Islet precursor cell (in vitro differentiated cells): ENCODE measurements around the gene DNPH1.

ENCODE experiments used
- DNase-seq: peaks from one replicate; pipeline ENCODE4 v3.0.0-alpha.2; 2018

Gene DNPH1, protein sequence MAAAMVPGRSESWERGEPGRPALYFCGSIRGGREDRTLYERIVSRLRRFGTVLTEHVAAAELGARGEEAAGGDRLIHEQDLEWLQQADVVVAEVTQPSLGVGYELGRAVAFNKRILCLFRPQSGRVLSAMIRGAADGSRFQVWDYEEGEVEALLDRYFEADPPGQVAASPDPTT

DNA sequence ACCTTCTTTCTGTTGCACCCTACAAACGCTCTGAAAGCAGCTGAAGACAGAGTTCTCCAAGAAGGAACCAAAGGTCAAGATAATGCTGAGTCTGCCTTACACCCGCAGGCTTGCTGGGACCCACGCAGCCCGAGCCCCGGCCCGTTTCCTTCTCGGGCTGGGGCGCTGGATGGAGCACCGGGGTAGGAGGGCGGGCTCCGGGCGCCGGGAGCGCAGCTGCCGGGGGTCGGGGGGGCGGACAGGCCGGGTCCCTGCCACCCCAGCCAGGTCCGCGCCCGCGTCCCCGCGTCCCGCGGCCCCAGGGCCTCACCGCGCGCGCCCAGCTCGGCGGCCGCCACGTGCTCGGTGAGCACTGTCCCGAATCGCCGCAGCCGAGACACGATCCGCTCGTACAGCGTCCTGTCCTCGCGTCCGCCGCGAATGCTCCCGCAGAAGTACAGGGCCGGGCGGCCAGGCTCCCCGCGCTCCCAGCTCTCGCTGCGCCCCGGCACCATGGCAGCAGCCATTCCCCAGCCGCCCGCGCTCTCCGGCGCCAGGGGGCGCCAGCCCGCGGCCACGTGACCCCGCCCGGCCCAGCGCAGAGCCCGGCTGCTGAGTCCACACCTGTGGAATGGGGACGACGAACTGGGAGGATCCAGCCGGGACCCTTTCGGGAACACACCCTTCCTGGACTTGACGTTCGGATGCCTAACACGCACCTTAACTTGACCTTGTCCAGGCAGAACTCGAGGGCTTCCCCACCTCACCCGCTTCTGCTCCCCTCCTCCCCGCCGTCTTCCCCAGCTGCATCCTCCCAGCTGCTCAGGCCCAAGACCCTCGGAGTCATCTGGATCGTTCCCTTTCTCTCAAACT is at the start of gene DNPH1:
TSS of gene DNPH1 (minus strand) at position 531 of the 852 bp plus-strand sequence. CDS start at position 506, 25 bp downstream.
- peak; percentile 89 for DNase-seq

- no peak for DNase-seq
These were observed 49.3 kb upstream of the DNPH1 start for GRCh38 chr6:43278524-43279078.

- no peak for DNase-seq
These were observed 48.6 kb upstream of the DNPH1 start for GRCh38 chr6:43277643-43278523.

GRCh38 chr6:43277306-43277642 is 48.0 kb upstream of the DNPH1 start:
- DNase-seq: no peak

GRCh38 chr6:43276577-43277305 is 47.5 kb upstream of the DNPH1 start:
- DNase-seq: no peak

GRCh38 chr6:43275801-43276576 is 46.7 kb upstream of the DNPH1 start:
- no peak for DNase-seq

DNA sequence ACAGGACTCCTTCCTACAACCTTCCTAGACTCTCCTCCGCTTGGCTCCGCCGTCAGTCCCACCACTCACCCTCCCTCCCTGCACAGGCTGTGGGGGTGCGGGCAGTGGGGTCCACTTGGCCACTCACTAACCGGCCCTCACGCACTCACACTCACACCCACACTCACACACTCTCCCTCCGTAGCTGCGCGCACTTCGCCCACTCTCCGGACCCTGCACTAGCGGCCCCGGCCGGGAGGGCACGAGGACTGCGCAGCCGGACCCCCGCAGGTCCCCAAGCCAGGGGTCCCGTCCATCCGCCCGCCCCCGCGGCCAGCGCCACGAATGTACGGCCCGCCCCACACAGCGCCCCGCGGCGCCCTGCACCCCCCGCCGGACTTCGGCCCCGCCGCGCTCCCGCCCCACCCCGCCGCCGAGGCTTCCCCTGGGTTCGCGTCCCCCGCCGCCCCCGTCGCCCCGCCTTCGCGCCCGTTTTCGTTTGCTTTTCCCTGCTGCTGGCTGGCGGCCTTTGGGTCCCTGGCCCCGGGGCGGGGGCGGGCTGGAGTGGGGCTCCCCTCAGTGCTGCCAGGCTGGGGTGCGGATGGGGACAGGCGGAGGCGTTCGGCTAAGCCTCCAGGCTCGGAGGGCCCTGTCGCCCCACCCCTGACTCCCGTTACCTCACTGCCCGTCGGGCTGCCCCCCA is 45.8 kb upstream of the DNPH1 start:
- no peak for DNase-seq

GRCh38 chr6:43274127-43274915 is 45.0 kb upstream of the DNPH1 start:
- no peak for DNase-seq

- DNase-seq: no peak
These were observed 44.4 kb upstream of the DNPH1 start for GRCh38 chr6:43273707-43274106.

DNA sequence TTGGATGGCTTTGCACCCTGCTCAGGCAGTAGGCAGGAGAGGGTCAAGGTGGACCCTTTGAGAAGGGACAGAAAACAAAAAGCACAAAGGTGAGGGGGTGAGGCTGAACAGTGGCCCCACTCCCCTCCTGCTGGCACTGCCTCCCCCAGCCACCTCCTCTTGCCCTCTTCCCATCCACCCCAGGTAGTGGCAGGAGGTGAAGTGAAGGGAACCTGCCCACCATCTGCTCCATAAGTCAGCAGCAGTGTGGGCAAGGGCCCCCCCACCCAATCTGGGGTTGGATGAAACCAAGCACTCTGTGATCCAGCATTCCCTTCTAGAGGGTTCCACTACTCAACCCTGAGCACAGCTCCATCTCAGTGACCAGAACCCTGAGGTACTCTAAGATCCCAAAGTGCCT is 42.7 kb upstream of the DNPH1 start:
- DNase-seq: no peak

- DNase-seq: no peak
These were observed 42.0 kb upstream of the DNPH1 start for GRCh38 chr6:43271103-43271815.

DNA sequence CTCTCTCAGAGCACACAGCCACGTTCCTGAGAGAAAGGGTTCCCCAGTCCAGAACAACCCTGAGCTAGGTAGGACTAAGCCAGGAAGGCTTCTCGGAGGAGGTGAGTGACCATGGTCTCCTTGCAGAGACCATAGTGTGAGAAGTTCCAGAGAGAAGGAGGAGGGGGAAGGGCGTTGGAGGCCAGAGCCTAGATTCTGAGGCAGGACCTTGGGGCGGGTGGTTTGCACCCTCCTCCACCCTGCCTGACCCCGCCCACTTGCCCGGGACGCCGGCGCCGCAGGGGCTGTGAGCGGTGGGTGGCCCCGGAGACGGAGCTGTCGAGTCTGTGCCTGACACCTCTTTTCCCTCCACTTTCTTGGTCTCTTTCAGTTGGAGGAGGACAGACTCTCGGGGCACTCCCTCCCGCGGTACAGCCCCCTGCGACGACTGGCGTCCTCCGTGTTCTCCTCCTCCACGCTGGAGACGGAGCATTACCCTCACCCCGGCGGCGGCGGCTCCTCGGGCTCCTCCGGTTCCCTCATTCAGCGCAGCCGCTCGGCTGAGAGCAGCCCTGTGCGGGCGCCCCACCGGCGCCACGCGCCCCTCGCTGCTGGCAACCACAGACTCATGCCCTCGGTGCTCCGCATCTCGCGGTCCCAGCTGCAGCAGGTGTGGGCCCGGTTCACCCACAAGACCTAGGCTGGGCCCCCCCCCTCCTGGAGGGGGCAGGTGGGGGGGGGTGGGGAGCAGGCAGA is 40.2 kb upstream of the DNPH1 start:
- DNase-seq: no peak

GRCh38 chr6:43268782-43269272 is 39.5 kb upstream of the DNPH1 start:
- no peak for DNase-seq

DNA sequence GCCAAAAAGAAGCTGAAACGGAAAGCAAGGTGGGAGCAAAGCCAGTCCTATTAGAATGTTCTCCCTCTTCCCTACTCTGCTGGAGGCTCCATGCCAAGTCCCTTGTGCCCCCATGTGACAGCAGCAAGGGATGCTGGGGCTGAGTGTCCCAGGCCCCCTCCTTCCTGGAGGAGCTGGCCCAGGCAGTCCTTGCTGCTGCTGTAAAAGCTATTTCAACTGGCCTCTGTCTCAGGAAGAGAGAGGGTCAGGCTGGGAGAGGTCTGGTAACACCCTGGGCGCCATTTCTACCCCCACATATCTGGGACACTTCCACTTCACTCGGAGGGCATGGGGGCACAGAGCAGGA is 39.0 kb upstream of the DNPH1 start:
- no peak for DNase-seq

- no peak for DNase-seq
These were observed 38.5 kb upstream of the DNPH1 start for GRCh38 chr6:43267619-43268354.

DNA sequence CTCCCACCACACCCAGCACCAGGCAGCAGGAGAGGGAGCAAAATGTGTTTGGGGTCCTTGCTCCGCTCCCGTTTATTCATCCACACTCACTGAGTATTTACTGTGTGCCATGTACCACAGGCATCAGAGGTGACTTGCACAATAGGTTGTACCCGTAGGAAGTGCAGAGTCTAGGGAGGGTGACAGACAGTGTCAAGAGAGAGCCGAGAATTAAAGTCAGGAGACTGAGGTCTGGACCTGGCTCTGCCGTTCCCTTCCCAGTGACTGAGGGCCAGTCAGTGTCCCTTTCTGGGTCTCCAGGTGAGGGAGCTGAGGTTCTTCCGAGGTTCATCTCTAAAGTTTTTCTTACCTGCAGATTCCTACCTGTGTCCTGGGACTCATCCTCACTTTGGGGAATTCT is 36.3 kb upstream of the DNPH1 start:
- no peak for DNase-seq

GRCh38 chr6:43264599-43265145 is 35.4 kb upstream of the DNPH1 start:
- no peak for DNase-seq
